Cardiac fibroblast (primary cell): ENCODE measurements around the gene EIF2A.
A peak's percentile ranks its signal among the peaks of the same experiment; 100 is the strongest.
"Not testable (repeated sequence)": the region's sequence is repeated elsewhere in the genome, so short reads cannot be mapped to it uniquely, and the experiment has no call there.

Experiments
- DNase-seq, 2 donors: peaks; one replicate each; pipeline versions ENCODE4 v3.0.0 to v3.0.0-alpha.2; 2010; ENCODE audit warnings: low read depth in 2 of 2
- H3K4me3 ChIP-seq, 2 donors: replicated peaks in 1 of 2; 1 replicate in 1 of 2; 2 replicates in 1 of 2; pipeline ENCODE4 v1.5.1; 2011; ENCODE audit warnings: low read depth in 2 of 2, low read length in 2 of 2, mild to moderate bottlenecking in 2 of 2, moderate library complexity in 1 of 2
- TF ChIP-seq, protein P1 (sequence below): IDR thresholded peaks from one replicate; pipeline ENCODE4 v1.5.1; 2011; ENCODE audit warnings: low read depth, mild to moderate bottlenecking, low read length, inconsistent platforms

Gene EIF2A

DNA sequence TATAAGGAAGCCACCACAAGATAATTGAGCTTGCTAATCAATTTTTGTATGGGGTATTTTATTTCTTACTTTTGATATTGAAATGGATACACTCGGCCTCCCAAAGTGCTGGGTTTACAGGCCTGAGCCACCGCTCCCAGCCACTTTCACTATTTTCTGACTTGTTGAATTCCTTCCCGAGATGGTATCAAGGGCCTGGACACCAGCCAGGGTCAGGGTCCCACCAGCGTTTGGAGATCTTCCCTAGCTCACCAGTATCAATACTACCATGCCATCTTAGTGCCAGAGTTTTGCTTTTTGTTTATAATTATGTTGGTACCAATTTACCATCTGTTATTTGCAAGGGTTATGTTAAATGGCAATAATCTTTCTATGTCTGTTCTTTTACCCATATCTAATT lies 51.1 kb downstream of the EIF2A start:
- no peak overlapping the region for H3K4me3 ChIP-seq
- no peak for DNase-seq
- TF ChIP-seq, protein P1, sequence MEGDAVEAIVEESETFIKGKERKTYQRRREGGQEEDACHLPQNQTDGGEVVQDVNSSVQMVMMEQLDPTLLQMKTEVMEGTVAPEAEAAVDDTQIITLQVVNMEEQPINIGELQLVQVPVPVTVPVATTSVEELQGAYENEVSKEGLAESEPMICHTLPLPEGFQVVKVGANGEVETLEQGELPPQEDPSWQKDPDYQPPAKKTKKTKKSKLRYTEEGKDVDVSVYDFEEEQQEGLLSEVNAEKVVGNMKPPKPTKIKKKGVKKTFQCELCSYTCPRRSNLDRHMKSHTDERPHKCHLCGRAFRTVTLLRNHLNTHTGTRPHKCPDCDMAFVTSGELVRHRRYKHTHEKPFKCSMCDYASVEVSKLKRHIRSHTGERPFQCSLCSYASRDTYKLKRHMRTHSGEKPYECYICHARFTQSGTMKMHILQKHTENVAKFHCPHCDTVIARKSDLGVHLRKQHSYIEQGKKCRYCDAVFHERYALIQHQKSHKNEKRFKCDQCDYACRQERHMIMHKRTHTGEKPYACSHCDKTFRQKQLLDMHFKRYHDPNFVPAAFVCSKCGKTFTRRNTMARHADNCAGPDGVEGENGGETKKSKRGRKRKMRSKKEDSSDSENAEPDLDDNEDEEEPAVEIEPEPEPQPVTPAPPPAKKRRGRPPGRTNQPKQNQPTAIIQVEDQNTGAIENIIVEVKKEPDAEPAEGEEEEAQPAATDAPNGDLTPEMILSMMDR, result no peak

GRCh38 chr3:150599611-150600297 lies 53.2 kb downstream of the EIF2A start:
- TF ChIP-seq, protein P1, result no peak
- no peak overlapping the region for H3K4me3 ChIP-seq
- DNase-seq, result peak; percentile 41 to 79

- DNase-seq, result peak; percentile 14 to 61
Measured at GRCh38 chr3:150600647-150601530, 54.3 kb downstream of the EIF2A start.

DNA sequence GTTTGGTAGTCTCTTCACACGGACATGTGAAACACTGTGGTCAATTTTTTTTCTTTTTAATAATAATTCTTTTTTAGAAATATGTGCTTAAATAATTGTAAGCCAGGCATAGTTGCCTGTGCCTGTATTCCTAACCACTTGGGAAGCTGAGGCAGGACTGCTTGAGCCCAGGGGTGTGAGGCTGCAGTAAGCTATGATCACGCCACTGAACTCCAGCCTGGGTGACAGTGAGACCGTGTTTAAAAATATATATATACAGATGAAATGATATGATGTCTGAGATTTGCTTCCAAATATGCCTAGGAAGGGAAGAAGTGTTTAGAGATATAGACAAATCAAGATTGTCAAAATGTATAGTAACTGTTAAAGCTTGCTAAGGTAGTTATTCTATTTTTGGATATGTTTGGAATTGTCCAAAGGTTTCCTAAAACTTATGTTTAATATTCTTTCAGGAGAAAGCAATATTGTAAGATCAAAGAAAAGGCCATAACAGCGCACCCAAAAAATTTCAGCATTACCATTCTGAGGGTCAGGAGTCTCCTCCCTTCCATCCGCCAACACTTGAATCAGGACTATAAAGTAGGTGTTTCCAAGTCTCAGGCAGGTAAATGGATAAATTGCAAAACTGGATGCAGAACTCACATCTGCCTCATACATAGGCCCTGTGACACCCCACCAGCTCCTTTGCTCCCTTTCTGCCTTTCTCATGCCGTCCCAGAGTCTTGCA lies 56.0 kb downstream of the EIF2A start:
- TF ChIP-seq, protein P1, result no peak
- no peak for DNase-seq
- H3K4me3 ChIP-seq, result peak overlapping the region; percentile 86 to 88

More at GRCh38 chr3:150600647-150601530, 54.3 kb downstream of the EIF2A start:
- H3K4me3 ChIP-seq, result not testable (repeated sequence)

GRCh38 chr3:150603153-150603979 lies 56.8 kb downstream of the EIF2A start, which contains the start of gene SELENOT:
TSS of gene SELENOT (plus strand) at chr3:150603321. CDS start at chr3:150603363, 42 bp downstream.
- TF ChIP-seq, protein P1, result peak; percentile 26
- peak; percentile 97 to 98 for DNase-seq
- H3K4me3 ChIP-seq, result peak within 1 kb of the TSS; percentile 86 to 88

DNA sequence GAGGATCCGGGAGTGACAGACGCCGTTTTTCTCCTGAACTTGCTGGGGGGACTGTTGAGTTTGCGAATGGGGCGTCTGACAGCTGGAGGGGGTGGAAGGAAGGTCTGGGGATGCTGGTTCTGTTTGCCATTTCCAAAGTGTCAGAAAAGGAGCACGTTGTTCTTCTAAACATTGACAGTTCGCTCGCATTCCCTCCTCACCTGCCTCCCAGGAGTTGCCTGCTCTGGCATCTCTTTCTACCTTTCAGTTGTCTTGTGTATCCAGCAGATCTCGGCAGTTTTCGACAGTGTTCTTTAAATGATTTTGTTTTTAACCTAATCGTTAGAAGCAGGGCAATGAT lies 57.4 kb downstream of the EIF2A start:
- TF ChIP-seq, protein P1, result no peak
- H3K4me3 ChIP-seq, result peak overlapping the region; percentile 86 to 88
- no peak for DNase-seq
